Cardiac muscle cell (in vitro differentiated cells and primary cell): ENCODE data around the gene CA9. TPM values are rescaled to one million over a fixed set of nuclear protein-coding genes. Genes with fewer than 3 reads are reported as not detected.

ENCODE experiments used
- DNase-seq, 2 donors: peaks; one replicate each; pipeline versions ENCODE4 v3.0.0 to v3.0.0-alpha.2; 2010 to 2017; ENCODE audit warnings: low read depth in 1 of 2, low spot score in 1 of 2
- H3K27ac ChIP-seq: fragments of 200-600 bp; sonication (generic); 2 replicates; pipeline ENCODE4 v1.5.1; 2016
- H3K27me3 ChIP-seq: fragments of 200-600 bp; sonication (generic); 2 replicates; pipeline ENCODE4 v1.6.0; 2016; ENCODE audit warnings: control low read depth
- H3K36me3 ChIP-seq: fragments of 200-600 bp; sonication (generic); 2 replicates; pipeline ENCODE4 v1.5.1; 2016; ENCODE audit warnings: control low read depth
- H3K4me1 ChIP-seq: fragments of 200-600 bp; sonication (generic); 2 replicates; pipeline ENCODE4 v1.8.1; 2017; ENCODE audit warnings: low read depth, mild to moderate bottlenecking, mixed run types
- H3K4me3 ChIP-seq: fragments of 200-600 bp; sonication (generic); 2 replicates; pipeline ENCODE4 v1.5.1; 2016; ENCODE audit warnings: mild to moderate bottlenecking
- H3K9me3 ChIP-seq: fragments of 200-600 bp; sonication (generic); 2 replicates; pipeline ENCODE4 v1.5.1; 2017; ENCODE audit warnings: low read depth, mild to moderate bottlenecking, control low read depth
- CTCF ChIP-seq: IDR thresholded peaks from 2 replicates; pipeline ENCODE4 v1.5.1; 2012; ENCODE audit warnings: low read depth, mild to moderate bottlenecking, low read length
- polyA plus RNA-seq: library from polyadenylated mRNA; unstranded; fragments of >200 nt; fragmentation: Nextera tagmentation; extraction: Ambion mirVana; gene quantifications from 2 replicates; pipeline ENCODE4 v1.2.1, GENCODE V29; 2016
- total RNA-seq: library from RNA; depleted of rRNA; stranded (reverse); fragments of >200 nt; gene quantifications from 2 replicates; pipeline ENCODE4 v1.2.3, GENCODE V29; 2016

Gene CA9
- total and polyA plus RNA-seq, 2 experiments from 2014 or later = 2.4 to 2.6 TPM

GRCh38 chr9:35686222-35687203 lies 12.8 kb downstream of the CA9 start:
- H3K4me1 ChIP-seq = peaks cover 32% of the 10 kb centered on the region
- TF ChIP-seq CTCF = no peak
- peaks cover 36% of the 10 kb centered on the region for H3K36me3 ChIP-seq
- no peak overlapping the region for H3K4me3 ChIP-seq
- peak; percentile 73 to 81 for DNase-seq
- peak overlapping the region; percentile 95 for H3K27ac ChIP-seq
- H3K27me3 ChIP-seq = no peaks in the 10 kb centered on the region
- no peaks in the 10 kb centered on the region for H3K9me3 ChIP-seq

- Histone ChIP-seq H3K36me3 (peaks cover 34% of the 10 kb centered on the region), H3K27me3 (no peaks in the 10 kb centered on the region), H3K4me3 (peak overlapping the region; percentile 67), H3K9me3 (no peaks in the 10 kb centered on the region), H3K4me1 (peaks cover 32% of the 10 kb centered on the region), H3K27ac (peak overlapping the region; percentile 95)
- DNase-seq = peak in 1 of 2 donors; percentile 59
- TF ChIP-seq CTCF = no peak
These were observed 13.6 kb downstream of the CA9 start for GRCh38 chr9:35687306-35687705.

- Histone ChIP-seq H3K9me3 (no peaks in the 10 kb centered on the region), H3K27me3 (no peaks in the 10 kb centered on the region), H3K4me1 (peaks cover 32% of the 10 kb centered on the region), H3K36me3 (peaks cover 27% of the 10 kb centered on the region), H3K4me3 (peak overlapping the region; percentile 67), H3K27ac (peak overlapping the region; percentile 95)
- DNase-seq = peak in 1 of 2 donors; percentile 22
- TF ChIP-seq CTCF = no peak
These were observed 14.3 kb downstream of the CA9 start for GRCh38 chr9:35687972-35688557.

- H3K36me3 ChIP-seq = peaks cover 20% of the 10 kb centered on the region
- peak in 1 of 2 donors; percentile 69 for DNase-seq
- no peak for TF ChIP-seq CTCF
- H3K9me3 ChIP-seq = no peaks in the 10 kb centered on the region
- H3K4me1 ChIP-seq = peaks cover 32% of the 10 kb centered on the region
- H3K27me3 ChIP-seq = no peaks in the 10 kb centered on the region
- H3K27ac ChIP-seq = peak overlapping the region; percentile 95
- H3K4me3 ChIP-seq = peak overlapping the region; percentile 67
These were observed 15.1 kb downstream of the CA9 start for GRCh38 chr9:35688558-35689541.
